ENCODE data around the gene MRPL38. TPM values are rescaled to one million over a fixed set of nuclear protein-coding genes. Genes with fewer than 3 reads are reported as not detected.
A peak's percentile ranks its signal among the peaks of the same experiment; 100 is the strongest.

Gene MRPL38
- total RNA-seq, 1 experiment from 2014 or later: 108 TPM

GRCh38 chr17:75854881-75855309, 49.8 kb downstream of the MRPL38 start:
- Histone ChIP-seq H3K4me2 (ENCODE audit: insufficient read depth, insufficient read length, low read length) (peak overlapping the region; percentile 90), H3K27ac (ENCODE audit: insufficient read length, low read depth, low read length) (no peak overlapping the region), H3K23ac (ENCODE audit: insufficient read length, low read depth, low read length) (no peak overlapping the region), H2AFZ (ENCODE audit: low read length) (no peak overlapping the region), H3K4me1 (ENCODE audit: insufficient read depth, low read length) (peaks cover 5% of the 10 kb centered on the region), H4K20me1 (ENCODE audit: control insufficient read depth, insufficient read depth, insufficient read length) (no peaks in the 10 kb centered on the region), H2AK5ac (ENCODE audit: insufficient read length, low read length) (no peak overlapping the region), H3K18ac (ENCODE audit: insufficient read length, low read depth, low read length) (peak overlapping the region; percentile 36), H2BK20ac (ENCODE audit: low read depth, low read length, poor library complexity, severe bottlenecking) (no peak overlapping the region), H3K9ac (ENCODE audit: extremely low read depth, insufficient read length, low read length) (peak overlapping the region; percentile 58), H3T11ph (ENCODE audit: low read length) (no peak overlapping the region), H3K23me2 (ENCODE audit: insufficient read length, low read depth, low read length, poor library complexity, severe bottlenecking) (peaks cover 2% of the 10 kb centered on the region), H2BK12ac (ENCODE audit: insufficient read length, low read depth, low read length) (no peak overlapping the region), H3K9me3 (ENCODE audit: control insufficient read depth, low read depth, low read length) (no peaks in the 10 kb centered on the region), H3K27me3 (ENCODE audit: insufficient read depth, low read length) (no peaks in the 10 kb centered on the region), H3K79me1 (ENCODE audit: insufficient read depth, low read depth, low read length, poor library complexity, severe bottlenecking) (peaks cover 4% of the 10 kb centered on the region), H4K5ac (ENCODE audit: insufficient read length, low read depth, low read length) (no peak overlapping the region), H4K91ac (ENCODE audit: insufficient read length, low read depth, low read length) (no peak overlapping the region), H2BK5ac (ENCODE audit: insufficient read length, low read length) (no peak overlapping the region), H3K56ac (ENCODE audit: insufficient read length, low read depth, low read length) (no peak overlapping the region), H2BK15ac (ENCODE audit: low read depth, low read length) (no peak overlapping the region), H4K8ac (replicated peaks; ENCODE audit: insufficient read length, low read depth, low read length) (no peak overlapping the region), H3K4ac (ENCODE audit: low read depth, low read length) (no peak overlapping the region), H2BK120ac (ENCODE audit: low read depth, low read length, poor library complexity, severe bottlenecking) (no peak overlapping the region), H3K79me2 (ENCODE audit: insufficient read depth, low read length) (peaks cover 5% of the 10 kb centered on the region; the same call in 1 of the 2 replicates), H3K14ac (ENCODE audit: insufficient read depth, low read length) (no peak overlapping the region)
- Mint-ChIP-seq H3K9me3 (no peaks in the 10 kb centered on the region), H3K36me3 (ENCODE audit: insufficient read depth in 1 of 3, low read depth in 3 of 3) (peaks cover 4 to 16% (median 15%) of the 10 kb centered on the region in 3 experiments; a peak in 6 of 7 replicates), H3K27ac (no peak overlapping the region), H3K4me1 (peaks cover 7 to 13% of the 10 kb centered on the region in 2 experiments), H3K4me3 (no peak overlapping the region), H3K27me3 (ENCODE audit: low read depth) (no peaks in the 10 kb centered on the region)
- TF ChIP-seq CTCF (conservative IDR thresholded peaks at IDR 0.05): no peak; the same call in 2 of the 3 replicates
- no CpG with 5 or more reads among the region's 19 CpGs for WGBS (ENCODE audit: extremely low coverage, insufficient read length, low lambda C conversion rate)
- no peak for DNase-seq
